Measurements from ENCODE around the gene GNPDA1. TPM values are rescaled to one million over a fixed set of nuclear protein-coding genes. Genes with fewer than 3 reads are reported as not detected.

The GNPDA1 gene
- total RNA-seq, 6 donors from 2014 or later: 21.6 to 37.5 (median 31.7) TPM

- H3K27ac ChIP-seq: peak overlapping the region in 3 of 4 donors; percentile 50 to 76 (median 67)
- TF ChIP-seq, protein P1, sequence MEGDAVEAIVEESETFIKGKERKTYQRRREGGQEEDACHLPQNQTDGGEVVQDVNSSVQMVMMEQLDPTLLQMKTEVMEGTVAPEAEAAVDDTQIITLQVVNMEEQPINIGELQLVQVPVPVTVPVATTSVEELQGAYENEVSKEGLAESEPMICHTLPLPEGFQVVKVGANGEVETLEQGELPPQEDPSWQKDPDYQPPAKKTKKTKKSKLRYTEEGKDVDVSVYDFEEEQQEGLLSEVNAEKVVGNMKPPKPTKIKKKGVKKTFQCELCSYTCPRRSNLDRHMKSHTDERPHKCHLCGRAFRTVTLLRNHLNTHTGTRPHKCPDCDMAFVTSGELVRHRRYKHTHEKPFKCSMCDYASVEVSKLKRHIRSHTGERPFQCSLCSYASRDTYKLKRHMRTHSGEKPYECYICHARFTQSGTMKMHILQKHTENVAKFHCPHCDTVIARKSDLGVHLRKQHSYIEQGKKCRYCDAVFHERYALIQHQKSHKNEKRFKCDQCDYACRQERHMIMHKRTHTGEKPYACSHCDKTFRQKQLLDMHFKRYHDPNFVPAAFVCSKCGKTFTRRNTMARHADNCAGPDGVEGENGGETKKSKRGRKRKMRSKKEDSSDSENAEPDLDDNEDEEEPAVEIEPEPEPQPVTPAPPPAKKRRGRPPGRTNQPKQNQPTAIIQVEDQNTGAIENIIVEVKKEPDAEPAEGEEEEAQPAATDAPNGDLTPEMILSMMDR (IDR thresholded peaks at IDR 0.05): no peak
- TF ChIP-seq EP300 (IDR thresholded peaks at IDR 0.05) (no peak), POLR2A (IDR thresholded peaks at IDR 0.05) (no peak), POLR2AphosphoS5 (IDR thresholded peaks at IDR 0.05) (no peak)
- H3K4me3 ChIP-seq: peak overlapping the region; percentile 0 to 50 (median 28)
- no peaks in the 10 kb centered on the region for H3K9me3 ChIP-seq
- no peaks in the 10 kb centered on the region for H3K27me3 ChIP-seq
- 68 to 91% methylated on average over 2 of the region's 2 CpGs for WGBS, 2 donors
- H3K4me1 ChIP-seq: peaks cover 29 to 50% (median 40%) of the 10 kb centered on the region in 4 donors
- peaks cover 0 to 20% (median 2%) of the 10 kb centered on the region in 4 donors for H3K36me3 ChIP-seq
- DNase-seq (no peak), ATAC-seq (ENCODE audit: low FRiP score in 2 of 2) (peak in 1 of 2 donors; percentile 28)
These were observed 58.6 kb downstream of the GNPDA1 start for GRCh38 chr5:141954194-141954593.

- no peak for TF ChIP-seq POLR2AphosphoS5 (IDR thresholded peaks at IDR 0.05)
- Histone ChIP-seq H3K27me3 (no peaks in the 10 kb centered on the region), H3K9me3 (no peaks in the 10 kb centered on the region), H3K4me3 (peak overlapping the region in 1 of 4 donors; percentile 50), H3K27ac (peak overlapping the region in 3 of 4 donors; percentile 56 to 76 (median 67)), H3K4me1 (peaks cover 30 to 42% (median 36%) of the 10 kb centered on the region in 4 donors), H3K36me3 (peaks cover 0 to 37% (median 2%) of the 10 kb centered on the region in 4 donors)
- no peak for ATAC-seq (ENCODE audit: low FRiP score in 2 of 2)
- 34 to 43% methylated on average over 2 of the region's 2 CpGs for WGBS, 2 donors
- no peak for DNase-seq
These were observed 60.8 kb downstream of the GNPDA1 start for GRCh38 chr5:141952020-141952419.

- 25 to 27% methylated on average over 8 to 9 of the region's 9 CpGs for WGBS, 2 donors
- DNase-seq (no peak), ATAC-seq (ENCODE audit: low FRiP score in 2 of 2) (no peak)
- Histone ChIP-seq H3K36me3 (peaks cover 0 to 37% (median 2%) of the 10 kb centered on the region in 4 donors), H3K4me1 (peaks cover 37 to 42% (median 38%) of the 10 kb centered on the region in 4 donors), H3K9me3 (no peaks in the 10 kb centered on the region), H3K4me3 (peak overlapping the region in 1 of 4 donors; percentile 50), H3K27ac (peak overlapping the region in 3 of 4 donors; percentile 56 to 76 (median 67)), H3K27me3 (no peaks in the 10 kb centered on the region)
- no peak for TF ChIP-seq POLR2A (IDR thresholded peaks at IDR 0.05)
- peak in 1 of 2 donors; percentile 66 for TF ChIP-seq POLR2AphosphoS5 (IDR thresholded peaks at IDR 0.05)
- TF ChIP-seq, protein P1 (IDR thresholded peaks at IDR 0.05): peak in 2 of 6 experiments; percentile 25 to 27
- TF ChIP-seq EP300 (IDR thresholded peaks at IDR 0.05): no peak
These were observed 61.5 kb downstream of the GNPDA1 start for GRCh38 chr5:141951332-141951781.

Other genes starting within 250 kb of the GNPDA1 start
- gene PCDH1, start 134.6 kb downstream of the GNPDA1 start, total RNA-seq: 100 to 1,000 TPM in 1 of 6 donors, 10 to 100 TPM in 5; 41.3 to 133 (median 81.6) TPM
- 100 to 1,000 TPM in 1 of 6 donors, 10 to 100 TPM in 5; 59.4 to 151 (median 87.5) TPM for gene DELE1, start 89.2 kb downstream of the GNPDA1 start, total RNA-seq
- 10 to 100 TPM in 3 of 6 donors, 1 to 10 TPM in 3; 2.1 to 26.0 (median 10.7) TPM for gene PCDH12, start 54.8 kb downstream of the GNPDA1 start, total RNA-seq
- 10 to 100 TPM; 20.3 to 54.6 (median 44.3) TPM for gene RNF14, start 43.9 kb downstream of the GNPDA1 start, total RNA-seq
- 100 to 1,000 TPM in 3 of 6 donors, 10 to 100 TPM in 3; 66.9 to 212 (median 108) TPM for gene NDFIP1, start 95.8 kb upstream of the GNPDA1 start, total RNA-seq